HG03575 (cell line): ENCODE data around the gene FAM227B.
"Not testable (repeated sequence)": the region's sequence is repeated elsewhere in the genome, so short reads cannot be mapped to it uniquely, and the experiment has no call there.

Experiments
- ATAC-seq: cut with Tn5 transposase; IDR thresholded peaks from one replicate; pipeline ENCODE4 v1.9.1; 2021; ENCODE audit not compliant: unreplicated experiment, insufficient number of reproducible peaks, low FRiP score; ENCODE audit errors: extremely low read depth

FAM227B gene

GRCh38 chr15:49512739-49513138 is 107.9 kb downstream of the FAM227B start:
- not testable (repeated sequence) for ATAC-seq

- no peak for ATAC-seq
Measured at GRCh38 chr15:49507261-49507660, 113.4 kb downstream of the FAM227B start.

GRCh38 chr15:49506341-49506740 is 114.3 kb downstream of the FAM227B start:
- ATAC-seq = no peak

- ATAC-seq = no peak
Measured at GRCh38 chr15:49501586-49501985, 119.0 kb downstream of the FAM227B start.

- no peak for ATAC-seq
Measured at GRCh38 chr15:49495993-49496753, 124.4 kb downstream of the FAM227B start.

- ATAC-seq = no peak
Measured at GRCh38 chr15:49494842-49495241, 125.8 kb downstream of the FAM227B start.

GRCh38 chr15:49492830-49493229 is 127.8 kb downstream of the FAM227B start:
- no peak for ATAC-seq

GRCh38 chr15:49492151-49492550 is 128.5 kb downstream of the FAM227B start:
- ATAC-seq = no peak

- ATAC-seq = no peak
Measured at GRCh38 chr15:49490966-49491365, 129.7 kb downstream of the FAM227B start.

GRCh38 chr15:49485401-49485800 is 135.2 kb downstream of the FAM227B start:
- ATAC-seq = not testable (repeated sequence)

- ATAC-seq = not testable (repeated sequence)
Measured at GRCh38 chr15:49478982-49479381, 141.6 kb downstream of the FAM227B start.

- not testable (repeated sequence) for ATAC-seq
Measured at GRCh38 chr15:49478021-49478420, 142.6 kb downstream of the FAM227B start.

- ATAC-seq = no peak
Measured at GRCh38 chr15:49473031-49473430, 147.6 kb downstream of the FAM227B start.

GRCh38 chr15:49472338-49472737 is 148.3 kb downstream of the FAM227B start:
- no peak for ATAC-seq

- peak; percentile 59 for ATAC-seq
Measured at GRCh38 chr15:49471733-49472132, 148.9 kb downstream of the FAM227B start.

- ATAC-seq = not testable (repeated sequence)
Measured at GRCh38 chr15:49471248-49471647, 149.4 kb downstream of the FAM227B start.

GRCh38 chr15:49468481-49468839 is 152.2 kb downstream of the FAM227B start:
- no peak for ATAC-seq

GRCh38 chr15:49467746-49468480 is 152.7 kb downstream of the FAM227B start:
- no peak for ATAC-seq

- ATAC-seq = no peak
Measured at GRCh38 chr15:49466119-49466518, 154.5 kb downstream of the FAM227B start.

GRCh38 chr15:49464522-49464921 is 156.1 kb downstream of the FAM227B start:
- ATAC-seq = no peak
